Measurements from ENCODE around the gene USHBP1.

Gene USHBP1

GRCh38 chr19:17263712-17264640 is 569 bp downstream of the USHBP1 start:
- no peak overlapping the region for H3K4me3 ChIP-seq (replicated peaks in 1 of 2; ENCODE audit: low read depth in 2 of 2, low read length in 2 of 2)
- DNase-seq (ENCODE audit: low read depth in 2 of 2): no peak
- no peak for TF ChIP-seq CTCF (IDR thresholded peaks at IDR 0.05; ENCODE audit: low read depth, low read length)

- no peak overlapping the region for H3K4me3 ChIP-seq (replicated peaks in 1 of 2; ENCODE audit: low read depth in 2 of 2, low read length in 2 of 2)
- TF ChIP-seq CTCF (IDR thresholded peaks at IDR 0.05; ENCODE audit: low read depth, low read length): no peak
- DNase-seq (ENCODE audit: low read depth in 2 of 2): no peak
These were observed 2.0 kb downstream of the USHBP1 start for GRCh38 chr19:17262557-17262956.

GRCh38 chr19:17260842-17261325 is 3.7 kb downstream of the USHBP1 start:
- H3K4me3 ChIP-seq (replicated peaks in 1 of 2; ENCODE audit: low read depth in 2 of 2, low read length in 2 of 2): no peak overlapping the region
- peak; percentile 82 to 83 for DNase-seq (ENCODE audit: low read depth in 2 of 2)
- peak; percentile 92 for TF ChIP-seq CTCF (IDR thresholded peaks at IDR 0.05; ENCODE audit: low read depth, low read length)

- H3K4me3 ChIP-seq (replicated peaks in 1 of 2; ENCODE audit: low read depth in 2 of 2, low read length in 2 of 2): no peak overlapping the region
- DNase-seq (ENCODE audit: low read depth in 2 of 2): no peak
- TF ChIP-seq CTCF (IDR thresholded peaks at IDR 0.05; ENCODE audit: low read depth, low read length): no peak
These were observed 4.6 kb downstream of the USHBP1 start for GRCh38 chr19:17259934-17260333.

- TF ChIP-seq CTCF (IDR thresholded peaks at IDR 0.05; ENCODE audit: low read depth, low read length): no peak
- peak in 1 of 2 donors; percentile 39 for DNase-seq (ENCODE audit: low read depth in 2 of 2)
- no peak overlapping the region for H3K4me3 ChIP-seq (replicated peaks in 1 of 2; ENCODE audit: low read depth in 2 of 2, low read length in 2 of 2)
These were observed 5.3 kb downstream of the USHBP1 start for GRCh38 chr19:17259118-17259780.

GRCh38 chr19:17256130-17256529 is 8.4 kb downstream of the USHBP1 start:
- DNase-seq (ENCODE audit: low read depth in 2 of 2): no peak
- H3K4me3 ChIP-seq (replicated peaks in 1 of 2; ENCODE audit: low read depth in 2 of 2, low read length in 2 of 2): no peak overlapping the region
- no peak for TF ChIP-seq CTCF (IDR thresholded peaks at IDR 0.05; ENCODE audit: low read depth, low read length)
